K562 (cell line): Measurements from ENCODE around the gene LRCH1. TPM values are rescaled to one million over a fixed set of nuclear protein-coding genes. Genes with fewer than 3 reads are reported as not detected.

Experiments used
- ATAC-seq: fragments of 200-7000 bp; cut with Tn5 transposase; 3 replicates; pipeline ENCODE4 v1.9.1; 2020; ENCODE audit warnings: moderate library complexity
- BruUV-seq: library from RNA; stranded (reverse); fragments of 400-500 nt; replicated peaks from 2 replicates; lab custom pipeline; 2021; lab: Mats Ljungman, UMichigan
- CTCF ChIA-PET: fragments of 300-600 bp; formaldehyde crosslinking; extraction: SDS; loops from one replicate; lab custom pipeline; 2021; ENCODE audit warnings: low intra/inter-chr PET ratio; lab: Yijun Ruan, JAX
- POLR2A ChIA-PET: fragments of 300-600, 350-650 bp; sonication (Branson Sonifier 250); formaldehyde crosslinking; extraction: SDS; loops from one replicate; lab custom pipeline; 2021; ENCODE audit warnings: antibody characterized with exemption, inconsistent platforms; lab: Yijun Ruan, JAX
- DNase-seq, 4 experiments: peaks; one replicate each; pipeline versions ENCODE4 v3.0.0 to v3.0.0-alpha.2; 2011 to 2018; ENCODE audit warnings: low spot score in 3 of 4, mixed read lengths in 3 of 4; ENCODE audit errors: extremely low read depth in 1 of 4
- FAIRE-seq: peaks from 2 replicates; lab custom pipeline; 2011; peaks lifted over from hg19 to GRCh38; lab: Jason Lieb, UNC
- H2AFZ ChIP-seq: 2 replicates; pipeline ENCODE4 v1.6.0; 2011; ENCODE audit warnings: low read depth, low read length, control low read depth, inconsistent platforms
- H3K27ac ChIP-seq: fragments of 200-600 bp; 3 replicates; pipeline ENCODE4 v1.8.0; 2011; ENCODE audit warnings: low read depth, mild to moderate bottlenecking, control low read depth, inconsistent platforms, low read length, moderate library complexity, mixed read lengths; ENCODE audit errors: extremely low read depth
- H3K27me3 ChIP-seq, 2 experiments: fragments of 300-600 bp in 1 of 2; 2 replicates in 1 of 2; 3 replicates in 1 of 2; pipeline versions ENCODE4 v1.6.0 to v1.8.0; 2011; ENCODE audit warnings: inconsistent platforms in 2 of 2, low read length in 2 of 2, mild to moderate bottlenecking in 1 of 2, mixed read lengths in 1 of 2, moderate library complexity in 1 of 2; ENCODE audit not compliant: control insufficient read depth in 2 of 2, insufficient read depth in 2 of 2
- H3K36me3 ChIP-seq: fragments of 300-600 bp; 3 replicates; pipeline ENCODE4 v1.8.0; 2011; ENCODE audit warnings: mild to moderate bottlenecking, low read length, inconsistent platforms; ENCODE audit not compliant: control insufficient read depth, insufficient read depth
- H3K4me1 ChIP-seq, 2 experiments: fragments of 200-600 bp in 1 of 2; replicated peaks in 1 of 2; 2 replicates in 1 of 2; 3 replicates in 1 of 2; pipeline versions ENCODE4 v1.5.1 to v1.8.0; 2011; ENCODE audit warnings: inconsistent platforms in 2 of 2, low read length in 2 of 2, mild to moderate bottlenecking in 1 of 2, mixed read lengths in 1 of 2, moderate library complexity in 1 of 2; ENCODE audit not compliant: control insufficient read depth in 2 of 2, insufficient read depth in 2 of 2
- H3K4me2 ChIP-seq: 2 replicates; pipeline ENCODE4 v1.6.1; 2011; ENCODE audit warnings: low read length, control low read depth, inconsistent platforms, mixed read lengths; ENCODE audit not compliant: insufficient read depth
- H3K4me3 ChIP-seq: fragments of 200-600 bp; sonication (generic), shearing (Covaris generic); 2 replicates; pipeline ENCODE4 v1.5.1; 2016; ENCODE audit warnings: control low read depth, inconsistent platforms
- H3K79me2 ChIP-seq: fragments of 200-600 bp; 3 replicates; pipeline ENCODE4 v1.8.0; 2011; ENCODE audit warnings: low read length, inconsistent platforms; ENCODE audit not compliant: control insufficient read depth, insufficient read depth
- H3K9ac ChIP-seq, 2 experiments: 2 replicates each; pipeline versions ENCODE4 v1.6.0 to v1.6.1; 2011; ENCODE audit warnings: low read depth in 2 of 2, low read length in 2 of 2, control low read depth in 1 of 2, inconsistent platforms in 1 of 2, mild to moderate bottlenecking in 1 of 2, mixed read lengths in 1 of 2; ENCODE audit not compliant: insufficient read depth in 1 of 2
- H3K9me1 ChIP-seq: one replicate; pipeline ENCODE4 v1.6.0; 2011; ENCODE audit warnings: inconsistent platforms, mild to moderate bottlenecking, low read length, moderate library complexity; ENCODE audit not compliant: control insufficient read depth, insufficient read depth
- H3K9me3 ChIP-seq: replicated peaks from 2 replicates; pipeline ENCODE4 v1.5.1; 2011; ENCODE audit warnings: low read depth, low read length, inconsistent platforms; ENCODE audit not compliant: control insufficient read depth, insufficient read depth
- H4K20me1 ChIP-seq: replicated peaks from 2 replicates; pipeline ENCODE4 v1.6.1; 2011; ENCODE audit warnings: low read length, inconsistent platforms, mixed read lengths; ENCODE audit not compliant: control insufficient read depth, insufficient read depth
- CUX1 ChIP-seq: fragments of 200-800 bp; sonication (Bioruptor generic); IDR thresholded peaks from 2 replicates; pipeline ENCODE4 v1.6.1; 2016; ENCODE audit warnings: missing genetic modification characterization, missing compliant biosample characterization
- KDM2B ChIP-seq: fragments of 250-450 bp; sonication (Bioruptor Pico); IDR thresholded peaks from 2 replicates; pipeline ENCODE4 v1.8.0; 2021; ENCODE audit warnings: mild to moderate bottlenecking, moderate library complexity
- MAFF ChIP-seq: IDR thresholded peaks from 2 replicates; pipeline ENCODE4 v1.6.1; 2012; ENCODE audit warnings: low read length, improper control_type of control experiment
- MEF2D ChIP-seq: conservative IDR thresholded peaks from 2 replicates; pipeline ENCODE4 v1.6.1; 2016; ENCODE audit warnings: low read depth, missing genetic modification characterization, missing compliant biosample characterization
- TCF3 ChIP-seq: sonication (generic); formaldehyde crosslinking; IDR thresholded peaks from 2 replicates; pipeline ENCODE4 v1.4.0; 2020; ENCODE audit warnings: mild to moderate bottlenecking, missing genetic modification reagents
- TCF7L2 ChIP-seq: fragments of 150-350 bp; IDR thresholded peaks from 2 replicates; pipeline ENCODE4 v1.6.1; 2016; ENCODE audit warnings: low read depth, mild to moderate bottlenecking, low read length, moderate library complexity
- THAP7 ChIP-seq: fragments of 250-450 bp; sonication (Bioruptor Pico); IDR thresholded peaks from 2 replicates; pipeline ENCODE4 v1.5.0; 2021
- YBX1 ChIP-seq: fragments of 450-650 bp; IDR thresholded peaks from 2 replicates; pipeline ENCODE4 v1.7.1; 2016; ENCODE audit warnings: mild to moderate bottlenecking
- ZNF384 ChIP-seq: IDR thresholded peaks from 2 replicates; pipeline ENCODE4 v1.6.1; 2012; ENCODE audit warnings: low read depth, low read length, improper control_type of control experiment
- WGBS: fragments of 100-300 bp; shearing (Covaris generic); methylation state at CpG from one replicate; pipeline ENCODE4 v1.1.6; 2016; ENCODE audit warnings: low coverage, mixed read lengths; ENCODE audit not compliant: insufficient coverage; ENCODE audit errors: missing lambda C conversion rate; 5-methylcytosine and 5-hydroxymethylcytosine counted together
- in situ Hi-C: fragments of 300-500 bp; cut with MboI; formaldehyde crosslinking; loops from 4 replicates; pipeline ENCODE4 v1.15.0; 2018; ENCODE audit warnings: inconsistent platforms, mixed read lengths
- intact Hi-C: fragments of 100-400 bp; cut with micrococcal nuclease; formaldehyde crosslinking; loops from 2 replicates; pipeline ENCODE4 v1.14.2; 2022
- polyA plus RNA-seq, 8 experiments: library from polyadenylated mRNA; depleted of rRNA in 4 of 8; stranded (reverse) in 5 of 8; unstranded in 3 of 8; fragments of >200 nt; fragmentation: Nextera tagmentation in 2 of 8; fragmentation: Illumina TruSeq in 1 of 8; extraction: Ambion mirVana in 2 of 8; extraction: Trizol in 1 of 8; gene quantifications; 2 replicates each; pipeline versions ENCODE4 v1.2.1 to v1.2.3, GENCODE V29; 2011 to 2014; ENCODE audit warnings: inconsistent platforms in 1 of 8, missing spikeins in 1 of 8
- total RNA-seq, 7 experiments: library from RNA; depleted of rRNA in 6 of 7; stranded (reverse); fragments of >200 nt in 6 of 7; fragmentation: Illumina TruSeq in 2 of 7; extraction: Trizol in 2 of 7; gene quantifications; 2 replicates each; pipeline versions ENCODE4 v1.2.1 to v1.2.3, GENCODE V29; 2011 to 2021; ENCODE audit warnings: low replicate concordance in 1 of 7

Gene LRCH1
- total and polyA plus RNA-seq, 9 of the 15 experiments (the other 6 are each of a cell fraction or from before 2014, with no cell fraction given), result 1.1 to 6.8 (median 3.7) TPM

GRCh38 chr13:46509981-46510380 is 43.0 kb upstream of the LRCH1 start:
- no peak for DNase-seq
- in situ Hi-C loops, result no loop called here
- H3K27ac ChIP-seq, result no peak overlapping the region
- no peaks in the 10 kb centered on the region for H3K9me3 ChIP-seq
- H3K36me3 ChIP-seq, result no peaks in the 10 kb centered on the region
- H3K4me3 ChIP-seq, result no peak overlapping the region
- H3K27me3 ChIP-seq, result peaks cover 0 to 4% of the 10 kb centered on the region in 2 experiments; a peak in 2 of 5 replicates
- no peaks in the 10 kb centered on the region for H4K20me1 ChIP-seq
- TF ChIP-seq CUX1, result no peak
- no peak for TF ChIP-seq TCF3 (CRISPR knock-in tag)
- no peak for TF ChIP-seq YBX1
- TF ChIP-seq ZNF384, result no peak
- TF ChIP-seq MAFF, result no peak
- no peak for TF ChIP-seq MEF2D (tag)
- TF ChIP-seq TCF7L2, result no peak
- no peak for TF ChIP-seq THAP7 (CRISPR knock-in tag)
- no peak for TF ChIP-seq KDM2B (CRISPR knock-in tag)
- ATAC-seq, result no peak
- FAIRE-seq, result no peak
- intact Hi-C loops, result no loop called here
- BruUV-seq, result no TSS peak
- no peaks in the 10 kb centered on the region for H3K4me1 ChIP-seq
- H3K9ac ChIP-seq, result no peak overlapping the region
- H3K79me2 ChIP-seq, result no peaks in the 10 kb centered on the region
- H2AFZ ChIP-seq, result no peak overlapping the region
- no peak overlapping the region for H3K4me2 ChIP-seq
- CTCF ChIA-PET, result no interaction called here
- 0% methylated on average over 4 of the region's 4 CpGs for WGBS
- no peaks in the 10 kb centered on the region for H3K9me1 ChIP-seq
- POLR2A ChIA-PET, result no interaction called here
